ENCODE results near the gene GPR137B. TPM values are rescaled to one million over a fixed set of nuclear protein-coding genes. Genes with fewer than 3 reads are reported as not detected.

Gene GPR137B
- total and polyA plus RNA-seq, 2 of the 4 experiments (the other 2 are of a cell fraction): 4.5 to 12.3 TPM

DNA sequence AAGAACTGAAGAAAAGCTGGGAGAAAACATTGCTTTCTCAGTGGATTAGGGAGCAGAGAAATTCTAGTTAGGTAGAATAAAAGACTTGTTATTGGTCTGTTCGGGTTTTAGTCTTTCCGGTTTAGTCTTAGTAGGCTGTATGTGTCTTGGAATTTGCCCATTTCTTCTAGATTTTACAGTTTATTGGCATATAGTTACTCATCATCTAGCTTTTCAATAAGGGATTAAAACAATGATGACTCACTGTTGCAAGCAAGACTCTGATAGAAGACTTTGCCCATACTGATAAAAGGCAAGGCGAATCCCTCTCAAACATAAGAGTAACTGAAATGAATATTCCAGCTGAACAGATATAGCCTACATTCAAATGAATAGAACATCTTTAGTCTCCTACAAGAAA, 62.3 kb downstream of the GPR137B start:
- peaks cover 5% of the 10 kb centered on the region; the same call in 1 of the 2 replicates for H3K36me3 ChIP-seq (ENCODE audit: control insufficient read depth, insufficient read depth, low read length)
- TF ChIP-seq POLR2A (IDR thresholded peaks at IDR 0.05; ENCODE audit: low read depth, low read length): no peak
- TF ChIP-seq FOS (IDR thresholded peaks at IDR 0.05; ENCODE audit: low read depth, low read length): peak; percentile 29; the same call in 1 of the 2 replicates
- H3K4me3 ChIP-seq (ENCODE audit: insufficient read depth, low read depth, low read length): no peak overlapping the region
- no peak overlapping the region for H3K4ac ChIP-seq (ENCODE audit: low read depth, low read length)
- dilution Hi-C loops (cut with HindIII; ENCODE audit: low sequenced_read_pairs, unreplicated experiment): no loop called here
- H2AFZ ChIP-seq (replicated peaks; ENCODE audit: low read length, poor library complexity): no peak overlapping the region
- H3K18ac ChIP-seq (ENCODE audit: low read depth, low read length): no peak overlapping the region
- no peak overlapping the region for H4K91ac ChIP-seq (ENCODE audit: insufficient read depth, low read depth, low read length)
- peak; percentile 30 for DNase-seq
- no peak overlapping the region for H2AK9ac ChIP-seq (replicated peaks; ENCODE audit: low read depth, low read length, poor library complexity)
- H4K5ac ChIP-seq (ENCODE audit: low read depth, low read length): no peak overlapping the region
- no peak overlapping the region for H2AK5ac ChIP-seq (ENCODE audit: low read depth, low read length)
- H3K56ac ChIP-seq (ENCODE audit: extremely low read depth, insufficient read depth, low read length): no peak overlapping the region
- intact Hi-C loops (cut with micrococcal nuclease): no loop called here
- no peak overlapping the region for H2BK15ac ChIP-seq (ENCODE audit: low read depth, low read length)
- no peak overlapping the region for H2BK20ac ChIP-seq (ENCODE audit: low read depth, low read length)
- no peaks in the 10 kb centered on the region; a peak in 1 of 4 replicates for H3K79me1 ChIP-seq (ENCODE audit: low read depth in 1 of 2, low read length in 2 of 2)
- no peak overlapping the region for H3K9ac ChIP-seq (ENCODE audit: low read depth, low read length)
- peaks cover 5% of the 10 kb centered on the region; the same call in 1 of the 2 replicates for H3K9me1 ChIP-seq (ENCODE audit: insufficient read depth, low read length)
- no peaks in the 10 kb centered on the region for H4K20me1 ChIP-seq (ENCODE audit: insufficient read depth, low read length)
- no peak overlapping the region for H3K4me2 ChIP-seq (ENCODE audit: low read depth, low read length)
- BruUV-seq (replicated peaks): no TSS peak
- no peaks in the 10 kb centered on the region for H3K4me1 ChIP-seq (ENCODE audit: control insufficient read depth, insufficient read depth, low read length)
- ChIA-PET POLR2A (ENCODE audit: unreplicated experiment) (no interaction called here), CTCF (no interaction called here)
- no peak overlapping the region for H3K14ac ChIP-seq (replicated peaks; ENCODE audit: low read depth, low read length)
- no peak overlapping the region for H4K8ac ChIP-seq (ENCODE audit: low read depth in 2 of 2, low read length in 2 of 2)
- no peaks in the 10 kb centered on the region for H3K27me3 ChIP-seq (ENCODE audit: control insufficient read depth, insufficient read depth, low read length)
- H3K27ac ChIP-seq (ENCODE audit: insufficient read depth, low read length): no peak overlapping the region
- in situ Hi-C loops (cut with MboI; ENCODE audit: low sequenced_read_pairs): no loop called here
- no peak overlapping the region for H2BK120ac ChIP-seq (ENCODE audit: low read depth, low read length)
- no CpG with 5 or more reads among the region's 3 CpGs for WGBS, 2 experiments (ENCODE audit: extremely low coverage in 2 of 2, insufficient read length in 1 of 2)
- peaks cover 2% of the 10 kb centered on the region; the same call in 1 of the 2 replicates for H3K9me3 ChIP-seq (ENCODE audit: control insufficient read depth, insufficient read depth, low read length)
- H2BK5ac ChIP-seq (ENCODE audit: low read depth, low read length, poor library complexity, severe bottlenecking): no peak overlapping the region
- H3K23ac ChIP-seq (ENCODE audit: low read depth, low read length): no peak overlapping the region
- ATAC-seq (ENCODE audit: low read depth): 0 out of 2 replicates have a peak, but pooled peaks have one; percentile 12
